ENCODE results near the gene ITPRID1. TPM values are rescaled to one million over a fixed set of nuclear protein-coding genes. Genes with fewer than 3 reads are reported as not detected.
A peak's percentile ranks its signal among the peaks of the same experiment; 100 is the strongest.

ITPRID1 gene
- total RNA-seq, 1 experiment from 2014 or later, result 0.21 TPM

DNA sequence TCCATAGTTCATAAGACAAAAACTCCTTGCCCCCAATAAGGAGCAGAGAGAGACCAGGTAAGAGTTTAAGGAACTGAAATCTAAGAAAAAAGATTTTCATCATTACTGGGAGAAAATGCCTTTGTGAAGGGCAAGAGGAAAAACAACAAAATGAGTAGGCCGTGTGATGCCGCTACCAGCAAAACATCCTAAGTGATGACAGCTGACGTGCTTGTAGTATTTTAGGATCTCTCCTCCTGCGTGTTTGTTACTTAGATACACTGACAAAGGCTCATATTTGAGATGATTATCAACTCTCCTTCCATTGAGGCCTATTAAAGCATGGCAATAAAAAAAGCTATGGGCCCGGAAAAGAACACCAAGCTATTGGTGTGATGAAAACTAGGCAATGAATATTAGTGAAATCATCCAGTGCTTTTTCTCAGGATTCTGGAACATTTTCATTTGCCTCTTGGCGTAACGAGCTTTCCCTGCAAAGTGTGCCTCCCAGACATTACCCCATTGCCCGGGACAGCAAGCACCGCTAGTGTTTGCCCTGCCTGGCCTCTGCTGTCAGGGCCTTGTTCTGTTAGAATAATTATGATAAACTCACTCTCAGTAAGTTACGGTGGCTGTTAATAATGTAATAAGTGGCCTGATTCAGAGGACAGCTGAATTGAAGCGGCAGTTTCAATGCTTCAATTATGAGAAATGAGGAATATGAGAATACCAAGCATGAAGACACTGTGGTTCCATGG lies 36.8 kb upstream of the ITPRID1 start:
- H3K9me3 ChIP-seq (ENCODE audit: low read depth, low read length, poor library complexity, severe bottlenecking), result no peaks in the 10 kb centered on the region
- no TSS peak for BruUV-seq (replicated peaks)
- H3K27me3 ChIP-seq (replicated peaks; ENCODE audit: insufficient read depth, low read depth, low read length, poor library complexity), result no peaks in the 10 kb centered on the region
- H3K27ac ChIP-seq (ENCODE audit: low read depth, low read length, poor library complexity, severe bottlenecking), result no peak overlapping the region
- TF ChIP-seq EZH2 (IDR thresholded peaks at IDR 0.05; ENCODE audit: borderline replicate concordance, low read depth, low read length, poor library complexity, severe bottlenecking) (no peak), CTCF (conservative IDR thresholded peaks at IDR 0.05; ENCODE audit: low read depth, low read length) (no peak)
- CTCF ChIA-PET, result no interaction called here
- peaks cover 5% of the 10 kb centered on the region for H3K4me1 ChIP-seq (ENCODE audit: insufficient read depth, low read length, poor library complexity, severe bottlenecking)
- DNase-seq (ENCODE audit: low spot score), result no peak
- intact Hi-C loops (cut with micrococcal nuclease; ENCODE audit: unreplicated experiment), result no loop called here
- no peaks in the 10 kb centered on the region for H3K36me3 ChIP-seq (ENCODE audit: insufficient read depth, low read length, poor library complexity, severe bottlenecking)
- H3K4me3 ChIP-seq (ENCODE audit: low read depth, low read length, poor library complexity, severe bottlenecking), result no peak overlapping the region
- POLR2A ChIA-PET (ENCODE audit: low non-redundant PET), result no interaction called here

- intact Hi-C loops (cut with micrococcal nuclease; ENCODE audit: unreplicated experiment), result no loop called here
- CTCF ChIA-PET, result no interaction called here
- no peak for TF ChIP-seq CTCF (conservative IDR thresholded peaks at IDR 0.05; ENCODE audit: low read depth, low read length)
- H3K27me3 ChIP-seq (replicated peaks; ENCODE audit: insufficient read depth, low read depth, low read length, poor library complexity), result no peaks in the 10 kb centered on the region
- no peak for DNase-seq (ENCODE audit: low spot score)
- BruUV-seq (replicated peaks), result no TSS peak
- H3K27ac ChIP-seq (ENCODE audit: low read depth, low read length, poor library complexity, severe bottlenecking), result no peak overlapping the region
- peaks cover 9% of the 10 kb centered on the region for H3K4me1 ChIP-seq (ENCODE audit: insufficient read depth, low read length, poor library complexity, severe bottlenecking)
- POLR2A ChIA-PET (ENCODE audit: low non-redundant PET), result no interaction called here
- H3K36me3 ChIP-seq (ENCODE audit: insufficient read depth, low read length, poor library complexity, severe bottlenecking), result no peaks in the 10 kb centered on the region
- no peaks in the 10 kb centered on the region for H3K9me3 ChIP-seq (ENCODE audit: low read depth, low read length, poor library complexity, severe bottlenecking)
- H3K4me3 ChIP-seq (ENCODE audit: low read depth, low read length, poor library complexity, severe bottlenecking), result no peak overlapping the region
Observed at GRCh38 chr7:31478018-31478417, 35.9 kb upstream of the ITPRID1 start.

- DNase-seq (ENCODE audit: low spot score), result peak; percentile 23
- H3K27ac ChIP-seq (ENCODE audit: low read depth, low read length, poor library complexity, severe bottlenecking), result no peak overlapping the region
- H3K27me3 ChIP-seq (replicated peaks; ENCODE audit: insufficient read depth, low read depth, low read length, poor library complexity), result no peaks in the 10 kb centered on the region
- no peak overlapping the region for H3K4me3 ChIP-seq (ENCODE audit: low read depth, low read length, poor library complexity, severe bottlenecking)
- intact Hi-C loops (cut with micrococcal nuclease; ENCODE audit: unreplicated experiment), result no loop called here
- no peaks in the 10 kb centered on the region for H3K9me3 ChIP-seq (ENCODE audit: low read depth, low read length, poor library complexity, severe bottlenecking)
- H3K4me1 ChIP-seq (ENCODE audit: insufficient read depth, low read length, poor library complexity, severe bottlenecking), result peaks cover 9% of the 10 kb centered on the region
- ChIA-PET POLR2A (ENCODE audit: low non-redundant PET) (no interaction called here), CTCF (no interaction called here)
- H3K36me3 ChIP-seq (ENCODE audit: insufficient read depth, low read length, poor library complexity, severe bottlenecking), result no peaks in the 10 kb centered on the region
- no TSS peak for BruUV-seq (replicated peaks)
- TF ChIP-seq EZH2 (IDR thresholded peaks at IDR 0.05; ENCODE audit: borderline replicate concordance, low read depth, low read length, poor library complexity, severe bottlenecking) (no peak), CTCF (conservative IDR thresholded peaks at IDR 0.05; ENCODE audit: low read depth, low read length) (no peak)
Observed at GRCh38 chr7:31478721-31479120, 35.2 kb upstream of the ITPRID1 start.

Data from A673 (cell line).